ENCODE measurements around the gene CABLES1.

- TF ChIP-seq POLR2AphosphoS5 (IDR thresholded peaks at IDR 0.05; ENCODE audit: low read depth, low read length) (no peak), HDAC6 (IDR thresholded peaks at IDR 0.05; ENCODE audit: low read depth, low read length) (no peak), RFX5 (IDR thresholded peaks at IDR 0.05; ENCODE audit: borderline replicate concordance, low read depth, low read length) (no peak), MAX (IDR thresholded peaks at IDR 0.05) (no peak), POLR2A (IDR thresholded peaks at IDR 0.05; ENCODE audit: control extremely low read depth in 1 of 2, low read depth in 2 of 2, low read length in 2 of 2) (no peak), CTCF (IDR thresholded peaks at IDR 0.05; ENCODE audit: control extremely low read depth in 1 of 3, insufficient read depth in 1 of 3, low read depth in 1 of 3, low read length in 3 of 3) (no peak), FOSL1 (IDR thresholded peaks at IDR 0.05; ENCODE audit: insufficient read depth, low read depth, low read length) (no peak), RAD21 (IDR thresholded peaks at IDR 0.05 in 1 of 2, conservative IDR thresholded peaks at IDR 0.05 in 1 of 2; ENCODE audit: low read depth in 2 of 2, low read length in 2 of 2) (no peak), CHD1 (IDR thresholded peaks at IDR 0.05; ENCODE audit: low read depth, low read length) (no peak), JUN (IDR thresholded peaks at IDR 0.05; ENCODE audit: low read depth, low read length) (no peak)
Measured at GRCh38 chr18:23302511-23302850, 167.2 kb downstream of the CABLES1 start.
